Amygdala (tissue), 56 donors: Measurements from ENCODE around the gene EPHA5.
A peak's percentile ranks its signal among the peaks of the same experiment; 100 is the strongest.

ENCODE experiments used
- DNase-seq, 56 donors: peaks; one replicate each; lab custom pipeline; 2025; lab: John Stamatoyannopoulos, UW

The EPHA5 gene

DNA sequence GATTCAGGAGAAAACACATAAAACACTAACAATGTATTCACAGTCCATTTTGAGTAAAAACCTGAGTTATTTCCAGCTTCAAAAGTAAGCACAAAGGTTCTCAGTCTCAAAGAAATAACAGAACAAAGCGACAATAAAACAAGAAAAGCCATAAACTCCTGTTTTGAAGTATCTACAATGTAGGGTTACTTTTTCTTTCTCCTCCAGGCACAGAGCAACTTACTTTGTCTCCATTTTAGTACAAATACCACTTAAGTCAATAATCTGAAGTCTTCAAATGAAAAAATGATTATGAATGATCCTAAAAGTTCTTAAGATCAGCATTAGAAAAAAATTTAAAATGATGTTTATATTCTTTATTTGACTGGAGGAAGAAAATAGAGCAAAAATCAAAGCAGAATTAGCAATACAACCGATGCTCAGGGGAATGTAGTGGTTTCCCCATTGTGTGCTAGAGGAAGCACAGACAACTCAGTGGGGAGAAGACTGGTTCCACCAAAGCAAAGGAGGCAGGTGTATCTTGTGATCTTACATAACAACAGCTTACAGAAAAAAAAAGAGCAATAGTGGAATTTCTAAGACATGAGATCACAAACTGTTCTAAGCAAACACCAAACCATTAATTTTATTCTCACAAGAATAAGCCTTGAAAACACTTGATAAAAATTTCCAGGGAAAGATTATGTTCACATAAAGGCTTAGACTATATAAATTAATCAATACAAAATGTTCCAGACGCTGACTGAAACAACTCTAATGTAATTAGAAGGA, 35.1 kb downstream of the EPHA5 start:
- DNase-seq, result no peak

DNA sequence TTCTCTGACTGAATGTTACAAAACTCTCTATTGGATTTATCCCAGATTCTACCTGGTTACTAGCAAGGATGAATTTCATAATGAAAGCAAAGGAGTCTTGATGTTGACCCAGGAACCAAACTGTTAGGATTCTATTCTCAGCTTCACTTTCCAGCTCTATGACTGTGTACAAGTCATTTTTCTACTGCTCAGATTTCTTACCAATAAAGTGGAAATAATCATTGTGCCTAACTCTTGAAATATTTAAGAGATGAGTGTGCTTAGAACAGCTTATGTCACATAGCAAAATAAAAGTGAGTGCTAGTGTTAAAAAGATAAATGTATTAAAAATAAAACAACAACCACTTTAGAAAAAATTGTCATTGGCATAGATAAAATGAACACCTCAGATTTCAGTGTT, 45.6 kb downstream of the EPHA5 start:
- DNase-seq, result no peak

DNA sequence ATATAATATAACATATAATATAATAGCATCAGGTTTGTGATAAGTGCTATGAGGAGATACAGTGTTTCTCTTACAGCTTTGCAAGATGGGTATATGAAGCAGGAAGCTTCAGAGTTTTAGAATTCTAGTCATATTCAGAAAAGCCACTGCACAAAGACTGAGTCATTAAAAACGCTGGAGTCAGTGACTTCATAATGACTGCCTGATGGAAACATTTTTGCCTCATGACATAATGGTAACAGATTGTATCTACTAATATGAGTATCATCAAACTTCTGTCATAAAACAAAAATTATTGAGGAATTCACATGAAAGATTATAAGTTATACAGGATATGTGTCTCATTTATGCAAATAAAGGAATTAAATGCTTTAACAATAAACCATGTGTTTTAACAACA, 46.8 kb downstream of the EPHA5 start:
- DNase-seq, result no peak

DNA sequence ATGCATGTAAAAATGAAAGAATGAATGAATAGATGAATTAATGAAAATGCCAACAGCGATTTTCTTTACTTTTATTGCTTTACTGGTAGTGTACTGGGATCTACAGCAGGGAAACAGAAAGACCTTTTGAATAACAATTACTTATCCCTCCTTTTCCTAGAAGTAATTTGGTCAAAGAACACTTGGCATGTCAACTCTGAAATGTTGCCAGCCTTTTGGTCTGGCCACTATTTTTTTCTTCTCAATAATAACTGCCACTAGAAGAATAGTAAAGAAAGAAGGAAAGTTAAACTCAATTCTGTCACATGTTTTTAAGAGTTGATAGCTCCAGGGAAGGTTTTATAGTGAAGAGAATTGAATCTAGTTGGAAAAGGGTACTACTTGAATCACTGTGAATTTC, 52.9 kb downstream of the EPHA5 start:
- no peak for DNase-seq

DNA sequence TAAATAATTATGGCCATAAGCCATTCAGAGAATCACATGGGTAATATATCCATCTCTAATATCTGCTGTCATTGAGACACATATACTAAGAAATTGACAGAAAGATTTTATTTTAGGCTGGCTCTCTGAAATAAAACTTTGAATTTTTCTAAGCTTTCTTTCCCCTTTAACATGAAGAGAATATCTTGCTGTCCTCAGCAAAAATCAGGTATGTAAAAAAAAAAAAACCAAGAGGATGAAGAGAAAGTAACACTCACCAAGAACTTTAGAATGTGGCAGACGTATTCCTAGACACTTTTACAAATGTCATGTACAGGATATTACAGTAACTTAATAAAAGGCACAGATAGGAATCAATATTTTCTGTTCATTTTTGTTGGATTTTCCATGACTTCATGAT, 65.8 kb downstream of the EPHA5 start:
- DNase-seq, result no peak

DNA sequence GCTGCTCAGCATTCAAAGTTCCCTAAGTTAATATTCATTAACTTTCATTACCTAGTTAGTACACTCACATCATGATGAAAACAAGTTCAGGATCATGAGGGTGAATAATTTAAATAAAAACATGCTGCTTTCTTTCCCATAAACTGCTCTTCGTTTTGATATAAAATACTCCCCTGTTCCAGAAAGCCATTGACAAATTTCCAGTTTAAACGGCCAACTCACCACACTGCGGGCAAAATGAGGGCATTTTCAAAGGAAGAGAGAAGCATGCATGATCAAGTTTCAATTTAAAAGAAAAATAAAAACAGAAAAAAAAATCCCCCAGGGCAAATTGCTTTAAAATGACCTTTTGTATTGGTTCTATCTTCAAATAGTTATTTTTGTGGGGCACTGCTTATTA, 69.6 kb downstream of the EPHA5 start:
- no peak for DNase-seq

DNA sequence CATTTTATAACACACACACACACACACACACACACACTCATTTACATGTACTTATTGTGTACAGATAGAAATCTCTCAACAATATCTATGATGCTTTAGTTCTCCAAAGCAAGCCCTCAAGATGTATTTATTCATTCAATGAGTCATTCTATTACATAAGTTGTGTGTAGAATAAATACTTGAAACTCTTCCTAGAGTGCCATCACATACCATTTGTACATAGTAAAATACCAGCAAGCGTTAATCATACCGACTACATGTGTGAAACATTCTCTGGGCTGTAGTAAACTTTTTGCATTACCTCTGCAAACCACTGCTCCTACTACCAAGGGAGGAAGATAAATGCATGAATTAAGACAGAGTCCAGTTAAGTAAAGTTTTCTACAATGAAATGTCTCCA, 70.9 kb downstream of the EPHA5 start:
- no peak for DNase-seq

DNA sequence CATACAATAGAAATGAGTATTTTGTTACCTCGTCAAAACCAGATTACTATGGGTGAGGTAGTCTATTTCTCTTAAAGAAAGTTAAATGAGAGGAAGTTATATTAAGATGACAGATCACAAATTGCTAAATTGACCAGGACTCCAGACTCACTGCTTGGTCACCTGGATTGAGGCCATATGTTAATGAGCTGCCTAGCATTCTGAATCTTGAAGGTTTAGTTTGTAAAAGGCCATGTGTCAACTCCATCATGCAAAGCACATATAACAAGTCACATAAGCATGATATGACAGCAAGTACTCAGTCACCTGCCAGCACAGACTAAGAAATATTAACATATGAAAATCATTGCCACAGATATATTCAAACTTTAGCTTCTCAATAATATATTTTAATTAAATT, 72.6 kb downstream of the EPHA5 start:
- DNase-seq, result no peak

DNA sequence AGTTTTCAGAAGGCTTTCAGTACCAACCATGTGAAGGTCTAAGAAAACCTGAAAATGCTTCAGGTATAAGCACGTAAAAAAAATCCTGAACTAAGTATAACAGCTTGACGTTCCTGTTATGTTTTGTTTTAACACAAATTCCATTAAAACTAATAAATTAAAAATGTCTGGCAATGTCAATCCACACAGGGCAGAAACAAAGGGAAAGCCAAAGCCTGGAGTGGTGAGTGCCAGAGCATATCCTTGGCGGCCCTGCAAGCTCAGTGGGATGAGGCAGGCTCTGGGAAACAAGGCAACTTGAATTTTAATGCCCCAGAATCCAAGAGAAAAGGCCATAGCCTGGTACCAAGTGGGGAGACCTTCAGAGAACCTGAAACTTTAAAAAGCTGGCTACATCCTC, 78.2 kb downstream of the EPHA5 start:
- no peak for DNase-seq

DNA sequence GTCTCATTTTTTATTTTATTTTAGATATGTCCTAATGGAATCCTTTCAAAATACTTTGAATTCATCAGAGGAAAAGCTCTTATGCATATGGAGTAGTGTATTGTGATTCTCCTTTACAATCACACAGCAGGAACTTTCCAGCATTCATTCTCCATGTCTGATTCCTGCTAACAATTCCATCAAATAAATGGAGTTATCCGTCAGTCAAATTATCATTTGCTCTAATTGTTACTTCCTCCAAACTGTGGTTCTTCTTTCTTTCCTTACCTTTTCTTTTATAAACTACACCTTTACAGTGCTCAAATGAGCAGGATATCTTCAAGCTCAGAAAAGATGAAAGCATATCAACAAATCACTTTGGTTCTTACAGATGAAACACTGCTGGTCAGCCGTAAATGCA, 80.4 kb downstream of the EPHA5 start:
- DNase-seq, result no peak

DNA sequence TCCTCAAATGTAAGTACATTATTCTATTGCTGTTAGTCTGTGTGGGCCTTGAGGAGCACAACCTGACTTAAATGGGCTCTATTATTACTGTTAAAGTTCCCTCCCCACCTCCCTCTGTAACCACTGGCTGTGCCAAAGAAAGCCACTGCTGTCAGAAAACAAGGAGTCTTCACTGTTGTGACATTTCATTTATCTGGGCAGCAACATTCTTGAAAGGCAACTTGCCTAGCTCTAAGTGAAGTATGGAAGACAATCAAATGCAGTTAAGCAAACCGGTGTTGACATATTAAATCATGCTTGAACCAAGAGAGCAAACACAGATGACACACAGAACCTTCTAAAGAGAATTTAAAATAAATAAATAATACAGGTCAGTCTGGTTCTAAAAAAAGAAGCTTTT, 81.0 kb downstream of the EPHA5 start:
- no peak for DNase-seq

DNA sequence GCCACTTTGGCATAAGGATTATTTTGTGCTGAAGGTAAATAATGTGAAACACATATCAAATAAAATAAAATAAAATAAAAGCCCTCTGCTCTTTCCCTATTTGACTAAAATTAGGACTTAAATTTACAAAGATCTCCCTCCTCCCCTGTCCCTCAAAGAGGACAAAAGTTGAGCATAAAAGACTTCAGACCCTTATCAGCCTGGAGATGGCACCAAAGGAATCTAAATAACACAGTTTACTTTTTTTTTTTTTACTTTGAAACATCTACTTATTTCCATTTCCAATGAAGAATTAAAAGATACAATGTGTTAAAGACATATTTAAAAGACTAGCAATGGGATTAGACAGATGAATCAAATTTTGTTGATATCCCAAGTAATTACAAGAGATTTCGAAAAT, 89.7 kb downstream of the EPHA5 start:
- no peak for DNase-seq

DNA sequence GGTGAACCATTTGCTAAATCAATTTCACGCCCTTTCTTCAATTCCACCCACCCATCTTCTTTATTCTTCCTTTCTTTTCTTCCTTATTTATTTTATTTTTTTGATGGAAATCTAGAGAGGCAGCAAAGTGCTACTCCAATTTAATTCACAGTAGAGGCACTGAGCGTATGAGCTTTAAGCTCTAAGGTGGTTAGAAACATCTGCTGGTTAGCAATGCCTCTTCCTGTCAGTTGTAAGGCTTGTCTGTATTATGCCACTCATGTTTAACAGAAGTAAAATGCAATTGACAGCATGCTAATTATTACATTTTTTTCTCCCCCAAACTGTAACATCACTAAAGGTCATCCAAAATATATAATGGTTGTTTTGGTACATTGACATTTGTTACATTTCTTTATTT, 103.8 kb downstream of the EPHA5 start:
- DNase-seq, result no peak

DNA sequence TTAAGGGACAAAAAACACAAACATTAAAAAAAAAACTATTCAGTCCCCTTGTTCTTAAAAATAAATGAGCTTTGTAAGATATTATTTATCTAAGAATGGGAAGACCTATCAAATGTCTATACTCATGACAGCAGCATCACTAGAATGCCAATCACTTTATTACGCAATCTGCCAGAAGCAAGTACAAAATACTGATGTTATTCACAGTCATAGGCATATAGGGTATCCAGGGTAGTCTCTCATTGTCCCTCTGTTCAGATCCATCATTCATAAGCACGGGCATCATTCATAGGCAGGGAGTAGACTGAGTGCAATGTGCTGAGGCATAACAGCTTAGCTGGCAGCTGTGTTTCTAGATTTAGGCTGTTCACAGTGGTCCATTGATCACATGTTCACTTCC, 109.1 kb downstream of the EPHA5 start:
- no peak for DNase-seq

DNA sequence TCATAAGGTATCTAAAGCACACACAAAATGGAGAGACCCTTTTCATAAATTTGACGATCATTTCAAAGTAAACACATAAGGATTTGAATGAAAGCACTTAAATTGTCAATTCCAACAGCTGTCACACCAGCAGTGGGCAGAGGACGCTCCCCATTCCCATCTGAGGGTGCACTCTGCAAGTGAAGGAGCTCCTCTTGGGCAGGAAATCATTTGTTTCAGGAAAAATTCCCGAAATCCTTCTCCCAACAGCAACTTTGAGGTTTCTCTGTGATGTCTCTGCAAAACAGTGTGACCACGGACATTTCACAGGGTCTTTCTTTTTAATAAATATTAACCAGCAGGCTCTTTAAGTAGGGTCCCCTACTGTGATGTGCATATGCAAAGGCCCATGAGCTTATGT, 111.0 kb downstream of the EPHA5 start:
- no peak for DNase-seq

DNA sequence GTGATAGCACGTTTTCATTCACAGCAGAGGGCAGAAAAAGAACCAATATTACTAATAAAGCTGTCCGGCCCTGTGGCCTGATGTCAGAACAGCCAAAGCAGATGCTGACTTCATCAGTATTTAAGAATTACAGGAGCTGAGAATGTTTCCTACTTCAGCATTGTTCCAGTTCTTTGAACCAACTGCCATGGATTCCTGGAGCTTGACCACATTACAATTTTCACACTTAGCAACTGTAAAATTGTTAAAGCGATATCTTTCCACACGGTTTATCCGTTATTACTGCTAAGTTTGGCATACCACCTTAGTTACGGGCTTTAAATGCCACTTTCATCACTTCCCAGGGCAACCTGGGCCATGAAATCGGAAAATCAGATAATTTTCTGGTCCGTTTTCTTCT, 118.2 kb downstream of the EPHA5 start:
- no peak for DNase-seq

DNA sequence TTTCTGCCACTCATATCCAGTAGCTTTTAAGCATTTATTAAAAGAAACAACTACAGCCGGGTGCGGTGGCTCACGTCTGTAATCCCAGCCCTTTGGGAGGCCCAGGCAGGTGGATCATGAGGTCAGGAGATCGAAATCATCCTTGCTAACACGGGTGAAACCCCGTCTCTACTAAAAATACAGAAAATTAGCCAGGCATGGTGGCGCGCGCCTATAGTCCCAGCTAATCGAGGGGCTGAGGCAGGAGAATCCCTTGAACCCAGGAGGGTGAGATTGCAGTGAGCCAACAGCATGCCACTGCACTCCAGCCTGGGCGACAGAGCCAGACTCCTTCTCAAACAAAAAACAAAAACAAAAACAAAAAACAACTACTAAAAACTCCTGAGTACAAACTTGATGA, 119.8 kb downstream of the EPHA5 start:
- no peak for DNase-seq

DNA sequence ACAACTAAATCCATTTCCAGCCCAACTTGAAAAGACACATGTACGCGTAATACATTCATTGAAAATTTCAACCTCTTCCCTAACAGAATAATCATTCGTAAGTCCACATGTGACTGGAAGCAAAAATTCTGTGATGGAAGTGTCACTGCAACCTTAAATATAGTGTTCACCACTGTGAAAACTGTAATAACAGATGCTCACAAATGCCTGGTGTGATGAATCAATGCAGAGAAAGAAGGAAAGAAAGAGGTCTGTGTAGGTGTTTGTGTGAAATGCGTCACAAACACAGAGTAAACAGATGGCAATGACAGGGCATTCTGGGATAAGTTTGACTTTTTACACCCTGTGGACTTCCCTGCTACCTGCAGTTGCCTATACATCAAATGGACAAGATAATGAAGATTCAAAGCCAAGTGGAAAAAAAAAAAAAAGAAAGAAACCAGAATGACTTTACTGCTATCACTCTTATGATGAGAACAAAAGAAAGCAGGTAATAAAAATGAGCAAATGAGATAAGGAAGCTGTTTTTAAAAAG, 123.3 kb downstream of the EPHA5 start:
- DNase-seq, result peak in 3 of 56 donors; percentile 1 to 7 (median 5)

DNA sequence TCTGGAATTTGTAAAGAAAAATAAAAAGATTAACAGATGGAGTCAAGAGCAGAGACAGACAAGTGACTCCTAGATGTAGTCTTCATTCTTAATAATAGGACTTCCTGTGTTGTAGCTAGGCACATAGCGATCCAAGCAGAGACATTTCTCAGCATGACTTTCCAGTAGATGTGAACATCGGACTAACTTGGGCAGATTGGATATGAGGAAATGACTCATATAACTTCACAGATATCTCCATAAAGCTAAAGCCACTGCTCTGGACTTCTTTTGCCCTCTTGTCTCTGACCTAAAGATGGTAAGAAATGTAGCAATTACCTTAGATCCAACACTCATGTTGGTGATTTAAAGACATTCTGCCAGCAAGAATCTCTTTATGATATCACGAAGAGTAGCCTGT, 131.7 kb downstream of the EPHA5 start:
- no peak for DNase-seq

DNA sequence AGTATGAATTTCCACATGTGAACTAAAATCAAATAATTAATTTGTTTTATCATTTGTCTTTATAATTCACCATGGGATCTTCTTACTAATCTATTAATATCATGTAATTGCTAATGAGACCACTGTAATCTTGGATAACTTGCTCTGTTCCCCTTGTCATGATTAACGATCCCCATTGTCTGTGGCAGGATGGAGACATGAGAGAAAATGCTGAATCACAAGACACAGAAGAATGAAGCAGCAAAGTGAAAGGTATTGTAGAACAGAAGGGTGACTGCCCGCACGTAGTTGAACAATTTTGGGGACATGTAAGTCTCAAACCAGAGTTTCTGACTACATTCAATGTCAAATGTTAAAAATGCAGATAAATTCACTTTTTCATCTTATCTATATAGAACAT, 135.2 kb downstream of the EPHA5 start:
- DNase-seq, result no peak

DNA sequence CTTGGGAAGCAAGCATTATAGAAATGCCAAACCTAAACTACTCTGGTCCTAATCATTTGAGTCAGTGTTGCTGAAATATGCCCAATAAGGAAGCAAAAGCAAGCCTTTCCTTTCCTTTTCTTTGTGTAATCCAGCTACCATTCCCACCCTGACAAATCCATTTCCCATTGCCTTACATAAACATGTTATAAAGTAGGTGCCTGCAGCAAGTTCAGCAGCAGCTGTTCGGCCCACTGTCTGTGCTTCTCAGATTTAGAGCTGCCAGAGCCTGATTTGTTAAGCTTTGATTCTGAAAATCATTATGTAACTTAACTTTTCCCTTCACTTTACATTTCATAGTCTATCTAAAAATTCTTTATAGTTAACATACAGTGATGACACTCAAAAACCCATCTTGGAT, 148.6 kb downstream of the EPHA5 start:
- DNase-seq, result peak in 9 of 56 donors; percentile 0 to 23 (median 1)

DNA sequence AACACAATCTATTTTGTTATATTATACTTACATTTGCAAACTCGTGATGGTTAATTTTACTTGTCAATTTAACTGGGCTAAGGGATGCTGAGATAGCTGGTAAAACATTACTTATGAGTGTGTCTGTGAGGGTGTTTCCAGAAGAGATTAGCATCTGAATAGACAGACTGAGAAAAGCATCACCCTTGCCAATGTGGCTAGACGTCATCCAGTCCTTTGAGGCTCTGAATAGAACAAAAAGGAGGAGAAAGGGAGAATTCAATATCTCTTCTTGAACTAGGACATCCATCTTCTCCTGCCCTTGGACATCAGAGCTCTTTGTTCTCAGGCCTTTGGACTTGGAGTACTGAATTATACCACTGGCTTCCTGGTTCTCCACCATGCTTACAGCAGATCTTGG, 154.6 kb downstream of the EPHA5 start:
- no peak for DNase-seq

DNA sequence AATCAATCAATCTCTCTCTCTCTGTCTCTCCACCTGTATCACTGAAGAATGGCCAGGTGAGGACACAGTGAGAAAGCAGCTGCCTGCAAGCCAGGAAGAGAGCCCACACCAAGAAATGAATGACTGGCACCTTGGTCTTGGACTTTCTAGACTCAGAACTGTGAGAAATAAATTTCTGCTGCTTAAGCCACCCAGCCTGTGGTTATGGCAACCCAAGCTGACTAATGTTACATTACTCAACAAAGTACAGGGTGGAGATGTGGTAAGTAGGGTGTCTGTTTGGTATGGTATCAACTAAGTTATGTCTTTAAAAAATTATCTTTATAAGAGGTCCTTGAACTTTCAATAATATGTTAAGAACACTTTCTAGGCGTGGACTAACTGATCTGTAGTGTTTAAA, 159.3 kb downstream of the EPHA5 start:
- DNase-seq, result no peak
